GM12892 (cell line): Measurements from ENCODE around the gene OR11A1.

Experiments
- POLR2A ChIP-seq: IDR thresholded peaks from 2 replicates; pipeline ENCODE4 v1.6.1; 2011; ENCODE audit warnings: low read depth, low read length, control low read depth
- POLR2AphosphoS5 ChIP-seq: IDR thresholded peaks from 2 replicates; pipeline ENCODE4 v1.6.1; 2011; ENCODE audit warnings: low read depth, low read length, control low read depth
- TAF1 ChIP-seq: IDR thresholded peaks from 2 replicates; pipeline ENCODE4 v1.6.1; 2011; ENCODE audit warnings: low read depth, mild to moderate bottlenecking, control low read depth, low read length, borderline replicate concordance

DNA sequence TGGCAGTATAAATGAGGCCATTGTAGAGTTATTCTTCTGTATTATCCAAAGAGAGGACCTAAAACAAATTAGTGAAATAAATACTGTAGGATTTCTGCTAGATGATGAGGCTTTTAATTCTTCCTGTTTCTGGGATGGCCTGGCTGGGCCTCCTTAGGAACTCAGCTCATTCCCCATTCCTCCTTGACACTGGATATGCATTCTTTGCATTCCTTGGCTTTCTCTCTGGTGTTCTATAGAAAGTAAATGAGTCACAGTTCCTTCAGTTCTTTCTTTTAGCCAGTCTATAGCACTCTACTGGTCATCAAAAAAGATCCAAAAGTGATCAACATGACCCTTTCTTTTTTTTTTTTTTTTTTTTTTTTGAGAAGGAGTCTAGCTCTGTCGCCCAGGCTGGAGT is 9.2 kb downstream of the OR11A1 start:
- TF ChIP-seq POLR2A = no peak
- TF ChIP-seq POLR2AphosphoS5 = no peak
- TF ChIP-seq TAF1 = no peak
